H1 (cell line): Measurements from ENCODE around the gene KLHL24. TPM values are rescaled to one million over a fixed set of nuclear protein-coding genes. Genes with fewer than 3 reads are reported as not detected.

ENCODE experiments used
- EP300 ChIP-seq, 2 experiments: IDR thresholded peaks; 1 replicate in 1 of 2; 2 replicates in 1 of 2; pipeline ENCODE4 v1.6.1; 2011 to 2012; ENCODE audit warnings: low read depth in 2 of 2, low read length in 2 of 2, mild to moderate bottlenecking in 2 of 2, borderline replicate concordance in 1 of 2, inconsistent platforms in 1 of 2, moderate library complexity in 1 of 2
- KDM1A ChIP-seq: fragments of 200-600, 300-600 bp; sonication (generic); IDR thresholded peaks from 2 replicates; pipeline ENCODE4 v1.7.1; 2016; ENCODE audit warnings: mild to moderate bottlenecking, low read length, borderline replicate concordance
- polyA plus RNA-seq, 7 experiments: library from polyadenylated mRNA; depleted of rRNA in 3 of 7; stranded (reverse) in 5 of 7; unstranded in 2 of 7; fragments of >200 nt in 5 of 7; fragments of 200-250 nt in 2 of 7; gene quantifications; 1 replicate in 5 of 7; 2 replicates in 1 of 7; 4 replicates in 1 of 7; pipeline versions ENCODE4 v1.2.1 to v1.2.3, GENCODE V29; 2011 to 2013; ENCODE audit warnings: missing spikeins in 2 of 7, mixed read lengths in 2 of 7
- total RNA-seq: library from RNA; stranded (reverse); fragmentation: NEBNext Ultra II Directional; extraction: Animal tissue kit (Norgen Biotek cat#: 25700); gene quantifications from 2 replicates; pipeline ENCODE4 v1.2.1, GENCODE V29; 2021

The KLHL24 gene
- total and polyA plus RNA-seq, 2 of the 8 experiments (the other 6 are each of a cell fraction or from before 2014, with no cell fraction given): 12.5 to 36.2 TPM

GRCh38 chr3:183619010-183619409 lies 16.4 kb upstream of the KLHL24 start (continued):
- TF ChIP-seq EP300 (IDR thresholded peaks at IDR 0.05; ENCODE audit: borderline replicate concordance in 1 of 2, low read depth in 2 of 2, low read length in 2 of 2) (no peak), KDM1A (no peak)
